Islet of Langerhans (tissue), 1 donor: ENCODE measurements around the gene NCOR1.
"Not testable (repeated sequence)": the region's sequence is repeated elsewhere in the genome, so short reads cannot be mapped to it uniquely, and the experiment has no call there.

Experiments used
- FAIRE-seq: peaks from one replicate; lab custom pipeline; 2011; peaks lifted over from hg19 to GRCh38; lab: Jason Lieb, UNC

Gene NCOR1

GRCh38 chr17:16148596-16148995 is 66.7 kb downstream of the NCOR1 start:
- peak; percentile 89 for FAIRE-seq

- not testable (repeated sequence) for FAIRE-seq
Observed at GRCh38 chr17:16145319-16145890, 69.9 kb downstream of the NCOR1 start.

GRCh38 chr17:16141685-16142084 is 73.6 kb downstream of the NCOR1 start:
- FAIRE-seq, result no peak

- FAIRE-seq, result no peak
Observed at GRCh38 chr17:16140854-16141253, 74.5 kb downstream of the NCOR1 start.

- no peak for FAIRE-seq
Observed at GRCh38 chr17:16135461-16135860, 79.9 kb downstream of the NCOR1 start.

- no peak for FAIRE-seq
Observed at GRCh38 chr17:16131593-16131992, 83.7 kb downstream of the NCOR1 start.

GRCh38 chr17:16129441-16130205 is 85.7 kb downstream of the NCOR1 start:
- no peak for FAIRE-seq

- no peak for FAIRE-seq
Observed at GRCh38 chr17:16123531-16123930, 91.8 kb downstream of the NCOR1 start.

- FAIRE-seq, result no peak
Observed at GRCh38 chr17:16122697-16123434, 92.5 kb downstream of the NCOR1 start.

GRCh38 chr17:16121915-16122314 is 93.4 kb downstream of the NCOR1 start:
- no peak for FAIRE-seq

GRCh38 chr17:16120937-16121336 is 94.4 kb downstream of the NCOR1 start:
- FAIRE-seq, result no peak

GRCh38 chr17:16117149-16117548 is 98.2 kb downstream of the NCOR1 start:
- FAIRE-seq, result no peak

GRCh38 chr17:16115077-16115698 is 100.1 kb downstream of the NCOR1 start:
- not testable (repeated sequence) for FAIRE-seq

- no peak for FAIRE-seq
Observed at GRCh38 chr17:16108871-16109270, 106.5 kb downstream of the NCOR1 start.

- FAIRE-seq, result no peak
Observed at GRCh38 chr17:16108386-16108785, 106.9 kb downstream of the NCOR1 start.

- no peak for FAIRE-seq
Observed at GRCh38 chr17:16107165-16107770, 108.1 kb downstream of the NCOR1 start.

- FAIRE-seq, result no peak
Observed at GRCh38 chr17:16106161-16106891, 109.0 kb downstream of the NCOR1 start.

- no peak for FAIRE-seq
Observed at GRCh38 chr17:16104189-16104588, 111.1 kb downstream of the NCOR1 start.

GRCh38 chr17:16101440-16101839 is 113.9 kb downstream of the NCOR1 start:
- FAIRE-seq, result no peak

GRCh38 chr17:16100737-16101400 is 114.5 kb downstream of the NCOR1 start:
- FAIRE-seq, result no peak

- FAIRE-seq, result no peak
Observed at GRCh38 chr17:16091773-16092172, 123.6 kb downstream of the NCOR1 start.
